MCF 10A (cell line): Measurements from ENCODE around the gene TNS1. TPM values are rescaled to one million over a fixed set of nuclear protein-coding genes. Genes with fewer than 3 reads are reported as not detected.
A peak's percentile ranks its signal among the peaks of the same experiment; 100 is the strongest.

Experiments used
- BruUV-seq: library from RNA; stranded (reverse); fragments of 400-500 nt; replicated peaks from 2 replicates; lab custom pipeline; 2021; lab: Mats Ljungman, UMichigan
- CTCF ChIA-PET: fragments of 300-600 bp; sonication (Branson Sonifier 250); formaldehyde crosslinking; extraction: SDS; loops from one replicate; lab custom pipeline; 2021; ENCODE audit warnings: antibody characterized with exemption, inconsistent platforms; lab: Yijun Ruan, JAX
- POLR2A ChIA-PET: fragments of 300-600, 350-650 bp; sonication (Branson Sonifier 250); formaldehyde crosslinking; extraction: SDS; loops from one replicate; lab custom pipeline; 2020; ENCODE audit warnings: antibody characterized with exemption, inconsistent platforms; lab: Yijun Ruan, JAX
- DNase-seq: peaks from one replicate; pipeline ENCODE4 v3.0.0-alpha.2; 2018; ENCODE audit not compliant: unreplicated experiment
- H3K27ac Mint-ChIP-seq: one replicate; pipeline ENCODE4 v1.8.0; 2022; ENCODE audit warnings: mild to moderate bottlenecking, low read depth, mixed read lengths; ENCODE audit not compliant: unreplicated experiment
- H3K27me3 Mint-ChIP-seq: one replicate; pipeline ENCODE4 v1.8.0; 2022; ENCODE audit warnings: mixed read lengths; ENCODE audit not compliant: insufficient read depth, unreplicated experiment
- H3K36me3 Mint-ChIP-seq: one replicate; pipeline ENCODE4 v1.8.0; 2022; ENCODE audit warnings: mild to moderate bottlenecking, moderate library complexity, mixed read lengths; ENCODE audit not compliant: insufficient read depth, unreplicated experiment
- H3K4me1 Mint-ChIP-seq: one replicate; pipeline ENCODE4 v1.8.0; 2022; ENCODE audit warnings: mixed read lengths; ENCODE audit not compliant: insufficient read depth, unreplicated experiment
- H3K4me3 Mint-ChIP-seq: one replicate; pipeline ENCODE4 v1.8.0; 2022; ENCODE audit warnings: mild to moderate bottlenecking, moderate library complexity, mixed read lengths; ENCODE audit not compliant: unreplicated experiment
- H3K9me3 Mint-ChIP-seq: one replicate; pipeline ENCODE4 v1.8.0; 2022; ENCODE audit warnings: mixed read lengths; ENCODE audit not compliant: unreplicated experiment
- intact Hi-C: fragments of 100-400 bp; cut with micrococcal nuclease; formaldehyde crosslinking; loops from 2 replicates; pipeline ENCODE4 v1.14.1; 2022
- total RNA-seq: library from RNA; stranded (reverse); gene quantifications from 2 replicates; pipeline ENCODE4 v1.2.3, GENCODE V29; 2022
- TF ChIP-seq, protein P1 (sequence below): fragments of 200-600 bp; IDR thresholded peaks from one replicate; pipeline ENCODE4 v1.8.0; 2022; ENCODE audit warnings: antibody characterized with exemption, mild to moderate bottlenecking; ENCODE audit not compliant: unreplicated experiment

The TNS1 gene
- total RNA-seq, 1 experiment from 2014 or later = 3.3 TPM

DNA sequence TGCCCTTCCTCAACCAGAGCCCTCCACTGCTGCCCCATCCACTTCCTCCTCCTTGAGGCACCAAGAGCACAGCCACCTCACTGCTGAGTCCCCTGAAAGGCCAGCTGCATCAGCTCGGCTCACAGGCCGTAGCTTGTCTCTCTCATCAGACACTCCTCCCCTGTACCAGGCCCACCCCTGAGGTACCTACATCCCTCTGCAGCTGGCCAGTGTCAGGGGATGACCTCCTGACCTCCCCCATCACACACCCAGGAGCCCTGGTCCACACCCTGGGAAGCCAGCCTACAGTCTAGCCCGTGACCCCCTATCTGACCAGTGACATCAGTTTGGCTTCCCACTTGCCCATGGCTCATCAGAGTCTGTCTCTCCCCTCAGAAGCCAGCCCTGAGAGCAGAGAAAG lies 205.6 kb downstream of the TNS1 start:
- ChIA-PET CTCF (interaction anchor here (0.6 to 7.4 kb wide), 10 partner anchors 7 to 713 kb away, joined by 3 to 59 read pairs (median 5); no protein-coding TSS in a partner anchor), POLR2A (interaction anchor here (1.7 kb wide), 1 partner anchor 29 kb away, joined by 3 read pairs; no protein-coding TSS in a partner anchor)
- peak overlapping the region; percentile 69 for H3K27ac Mint-ChIP-seq
- no peaks in the 10 kb centered on the region for H3K9me3 Mint-ChIP-seq
- H3K27me3 Mint-ChIP-seq = no peaks in the 10 kb centered on the region
- TF ChIP-seq, protein P1, sequence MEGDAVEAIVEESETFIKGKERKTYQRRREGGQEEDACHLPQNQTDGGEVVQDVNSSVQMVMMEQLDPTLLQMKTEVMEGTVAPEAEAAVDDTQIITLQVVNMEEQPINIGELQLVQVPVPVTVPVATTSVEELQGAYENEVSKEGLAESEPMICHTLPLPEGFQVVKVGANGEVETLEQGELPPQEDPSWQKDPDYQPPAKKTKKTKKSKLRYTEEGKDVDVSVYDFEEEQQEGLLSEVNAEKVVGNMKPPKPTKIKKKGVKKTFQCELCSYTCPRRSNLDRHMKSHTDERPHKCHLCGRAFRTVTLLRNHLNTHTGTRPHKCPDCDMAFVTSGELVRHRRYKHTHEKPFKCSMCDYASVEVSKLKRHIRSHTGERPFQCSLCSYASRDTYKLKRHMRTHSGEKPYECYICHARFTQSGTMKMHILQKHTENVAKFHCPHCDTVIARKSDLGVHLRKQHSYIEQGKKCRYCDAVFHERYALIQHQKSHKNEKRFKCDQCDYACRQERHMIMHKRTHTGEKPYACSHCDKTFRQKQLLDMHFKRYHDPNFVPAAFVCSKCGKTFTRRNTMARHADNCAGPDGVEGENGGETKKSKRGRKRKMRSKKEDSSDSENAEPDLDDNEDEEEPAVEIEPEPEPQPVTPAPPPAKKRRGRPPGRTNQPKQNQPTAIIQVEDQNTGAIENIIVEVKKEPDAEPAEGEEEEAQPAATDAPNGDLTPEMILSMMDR = no peak
- intact Hi-C loops = no loop called here
- DNase-seq = no peak
- H3K36me3 Mint-ChIP-seq = no peaks in the 10 kb centered on the region
- BruUV-seq = no TSS peak
- H3K4me3 Mint-ChIP-seq = no peak overlapping the region
- no peaks in the 10 kb centered on the region for H3K4me1 Mint-ChIP-seq

DNA sequence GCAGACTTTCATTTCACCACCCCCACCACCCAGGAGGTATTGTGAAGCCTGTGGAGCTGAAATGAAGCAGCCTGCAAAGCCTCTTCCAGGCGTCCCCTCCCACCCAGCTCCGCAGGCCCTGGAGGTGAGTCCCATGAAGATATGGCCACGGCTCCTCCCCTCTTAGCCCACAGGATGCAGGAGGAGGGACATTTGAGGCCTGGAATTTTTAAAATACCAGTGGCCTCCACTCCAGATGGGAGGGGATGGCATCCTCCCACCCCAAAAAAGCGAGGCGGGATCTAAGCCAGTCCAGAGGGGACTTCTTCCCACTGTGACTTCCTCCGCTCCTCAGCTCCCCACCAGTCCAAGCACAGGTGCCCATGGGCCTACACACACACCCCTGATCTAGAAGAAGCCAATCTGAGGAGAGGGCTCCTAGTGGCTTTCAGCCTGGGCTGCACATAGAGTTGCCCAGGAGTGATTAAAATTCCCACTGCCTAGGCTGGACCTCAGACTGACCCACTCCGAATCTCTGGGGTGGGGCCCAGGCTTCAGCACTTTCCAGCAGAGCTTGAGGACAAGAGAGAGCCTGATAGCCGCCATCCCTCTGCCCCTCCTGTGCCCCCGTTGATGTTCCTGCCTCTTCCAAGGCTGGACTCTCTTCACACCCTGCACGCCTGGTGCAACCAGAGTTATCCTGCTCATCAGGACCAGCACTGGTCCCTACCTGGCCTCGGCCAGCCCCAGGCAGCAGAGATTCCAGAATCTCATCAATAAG lies 206.9 kb downstream of the TNS1 start:
- Mint-ChIP-seq H3K9me3 (no peaks in the 10 kb centered on the region), H3K4me3 (no peak overlapping the region), H3K36me3 (no peaks in the 10 kb centered on the region), H3K27me3 (no peaks in the 10 kb centered on the region), H3K4me1 (peaks cover under 1% of the 10 kb centered on the region), H3K27ac (no peak overlapping the region)
- no peak for DNase-seq
- BruUV-seq = no TSS peak
- TF ChIP-seq, protein P1 = no peak
- intact Hi-C loops = no loop called here
- POLR2A ChIA-PET = no interaction called here
- CTCF ChIA-PET = interaction anchor here (3.9 kb wide), 1 partner anchor 91 kb away, joined by 24 read pairs; no protein-coding TSS in a partner anchor

- TF ChIP-seq, protein P1 = no peak
- Mint-ChIP-seq H3K9me3 (no peaks in the 10 kb centered on the region), H3K27me3 (no peaks in the 10 kb centered on the region), H3K36me3 (no peaks in the 10 kb centered on the region), H3K4me1 (peaks cover 9% of the 10 kb centered on the region), H3K27ac (no peak overlapping the region), H3K4me3 (no peak overlapping the region)
- DNase-seq = no peak
- CTCF ChIA-PET = interaction anchor here (0.7 to 10.6 kb wide), 3 partner anchors 9 to 141 kb away, joined by 3 to 678 read pairs (median 14); no protein-coding TSS in a partner anchor
- intact Hi-C loops = no loop called here
- POLR2A ChIA-PET = no interaction called here
- no TSS peak for BruUV-seq
These were observed 207.7 kb downstream of the TNS1 start for GRCh38 chr2:217795067-217795466.

- peaks cover 9% of the 10 kb centered on the region for H3K4me1 Mint-ChIP-seq
- POLR2A ChIA-PET = no interaction called here
- H3K4me3 Mint-ChIP-seq = no peak overlapping the region
- H3K27me3 Mint-ChIP-seq = no peaks in the 10 kb centered on the region
- CTCF ChIA-PET = interaction anchor here (0.7 to 10.6 kb wide), 5 partner anchors 9 to 219 kb away, joined by 3 to 678 read pairs (median 5); no protein-coding TSS in a partner anchor
- no peak for DNase-seq
- BruUV-seq = no TSS peak
- no peaks in the 10 kb centered on the region for H3K36me3 Mint-ChIP-seq
- TF ChIP-seq, protein P1 = no peak
- intact Hi-C loops = no loop called here
- H3K27ac Mint-ChIP-seq = no peak overlapping the region
- no peaks in the 10 kb centered on the region for H3K9me3 Mint-ChIP-seq
These were observed 208.4 kb downstream of the TNS1 start for GRCh38 chr2:217794133-217794986.
